Dermis microvascular lymphatic vessel endothelial cell (primary cell): ENCODE data around the gene ARHGAP8. TPM values are rescaled to one million over a fixed set of nuclear protein-coding genes. Genes with fewer than 3 reads are reported as not detected.

Experiments
- DNase-seq, 2 donors: peaks; one replicate each; pipeline versions ENCODE4 v3.0.0 to v3.0.0-alpha.2; 2010; ENCODE audit warnings: low read depth in 2 of 2
- total RNA-seq: library from RNA; depleted of rRNA; stranded (reverse); fragments of >200 nt; gene quantifications from 2 replicates; pipeline ENCODE4 v1.2.1, GENCODE V29; 2014

Gene ARHGAP8
- total RNA-seq, 1 donor from 2014 or later: not detected

DNA sequence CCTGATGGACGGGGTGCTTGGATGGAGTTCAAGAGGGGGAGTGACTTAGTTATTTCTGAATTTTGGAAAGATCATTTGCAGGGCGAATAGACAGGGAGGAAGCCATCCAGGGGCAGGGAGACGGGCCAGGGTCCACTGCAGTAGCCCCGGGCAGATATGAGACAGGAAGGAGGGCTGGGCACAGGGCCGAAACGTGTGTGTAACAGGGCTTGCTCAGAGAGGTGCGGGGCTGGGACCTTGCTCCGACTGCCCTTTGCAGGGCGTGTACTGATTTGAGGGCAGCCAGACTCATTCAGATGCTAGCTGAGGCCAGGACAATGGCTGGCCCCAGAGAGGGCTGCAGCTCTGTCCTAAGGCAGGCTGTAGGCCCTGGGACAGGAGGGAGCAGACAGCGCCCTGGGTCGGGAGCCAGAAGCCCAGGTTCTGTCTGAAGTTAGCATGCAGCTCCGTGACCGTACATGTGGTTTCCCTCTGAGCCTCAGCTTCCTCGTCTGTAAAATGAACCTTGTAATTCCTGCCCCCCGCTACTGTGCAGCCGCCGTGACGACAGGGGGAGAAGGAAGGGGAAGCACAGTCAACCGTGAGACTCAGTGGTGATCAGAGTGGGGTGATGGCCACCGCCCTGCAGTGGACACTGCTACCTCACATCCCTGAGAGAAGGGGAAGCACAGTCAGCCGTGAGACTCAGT is 154.0 kb downstream of the ARHGAP8 start:
- no peak for DNase-seq

DNA sequence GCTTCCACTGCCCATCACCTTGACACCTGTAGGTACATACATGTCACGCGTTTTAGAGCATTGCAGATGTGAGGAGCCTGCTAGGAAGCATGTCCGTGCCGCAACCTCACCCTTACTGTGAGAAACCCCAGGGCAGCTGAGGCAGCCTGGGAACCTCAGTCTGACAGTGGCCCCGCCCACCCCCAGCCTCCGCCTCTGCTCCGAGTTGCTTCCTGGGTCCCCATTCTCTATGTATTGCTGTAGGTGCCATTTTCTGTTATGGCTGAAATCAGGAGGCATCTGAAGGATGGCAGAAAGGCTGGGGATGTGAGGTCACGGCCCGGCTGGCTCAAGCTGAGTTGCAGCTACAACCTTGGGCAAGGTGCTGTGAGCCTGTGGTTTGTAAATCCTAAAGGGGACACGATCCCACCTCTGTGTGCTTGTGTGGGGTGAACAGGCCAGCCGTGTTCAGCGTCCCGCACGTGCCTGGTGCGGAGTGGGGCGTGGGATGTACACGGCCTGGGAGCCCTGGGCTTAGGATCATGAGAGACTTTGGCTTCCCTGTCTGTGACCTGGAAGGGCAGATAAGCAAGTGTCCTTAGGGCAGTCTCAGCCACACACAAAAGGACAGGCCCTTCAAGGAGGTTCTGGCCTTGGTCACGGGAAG is 154.7 kb downstream of the ARHGAP8 start:
- DNase-seq: no peak

DNA sequence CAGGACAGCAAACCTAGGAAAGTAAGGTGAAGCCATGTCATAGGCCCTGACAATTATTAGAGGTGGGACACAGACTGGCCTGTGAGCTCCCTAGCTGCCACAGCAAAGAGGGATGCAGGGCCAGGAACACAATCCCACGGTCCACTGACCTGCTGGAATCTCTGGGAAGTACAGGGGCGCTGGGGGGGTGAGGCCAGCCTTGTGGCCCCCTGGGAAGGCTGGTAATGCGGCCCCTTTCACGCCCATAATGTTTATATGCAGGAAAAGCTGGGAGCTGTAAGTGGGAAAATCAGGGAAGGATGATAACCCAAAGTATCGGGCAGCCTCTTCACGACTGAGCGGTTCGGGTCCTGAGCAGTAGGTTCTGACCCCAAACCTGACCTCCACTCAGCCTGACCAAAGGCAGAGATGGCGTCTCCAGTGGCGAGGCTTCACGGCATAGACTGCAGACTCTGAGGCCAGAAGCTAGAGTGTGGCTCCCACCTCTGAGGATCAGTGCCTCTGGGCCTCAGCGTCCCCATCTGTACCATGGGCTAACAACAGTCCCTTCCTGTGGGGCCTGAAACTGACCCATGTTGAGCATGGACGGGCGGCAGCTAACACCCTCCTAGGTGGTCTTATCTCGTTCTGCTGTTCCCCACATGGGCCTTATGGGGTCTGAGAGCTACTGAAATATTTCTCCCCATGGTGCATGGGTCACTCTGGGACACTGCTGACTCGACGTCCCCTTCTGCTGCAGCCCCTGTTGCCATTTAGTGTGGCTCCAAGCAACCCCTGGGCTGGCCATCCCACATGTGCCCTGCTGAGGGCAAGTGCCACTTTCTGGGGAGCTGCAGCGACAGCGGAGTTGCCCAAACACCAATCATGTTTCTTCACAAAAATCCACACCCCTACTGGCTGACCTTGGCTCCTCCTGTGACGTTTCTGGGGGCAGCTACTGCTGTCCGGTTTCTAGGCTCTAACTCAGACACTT is 155.7 kb downstream of the ARHGAP8 start:
- DNase-seq: no peak

DNA sequence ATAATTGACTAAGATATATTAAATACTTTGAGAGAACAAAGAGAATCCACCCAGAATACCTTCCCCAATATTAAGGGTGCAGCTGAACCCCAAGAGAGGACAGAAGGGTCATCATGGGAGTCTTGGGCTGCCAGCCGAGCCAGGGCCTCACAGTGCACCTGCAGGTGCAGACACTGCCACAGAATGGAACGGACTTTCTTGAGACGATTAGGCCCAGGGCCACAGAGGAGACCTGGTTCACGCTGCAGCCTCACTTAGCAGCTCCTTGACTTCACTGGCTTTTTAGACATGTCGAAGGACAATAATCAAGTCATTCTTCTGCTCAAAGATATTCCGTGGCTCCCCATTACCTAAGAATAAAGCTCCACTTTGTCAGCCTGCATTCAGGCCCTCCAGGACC is 156.9 kb downstream of the ARHGAP8 start:
- DNase-seq: no peak

Other genes starting within 250 kb of the ARHGAP8 start
- 6.8 and 13.5 TPM in 2 replicates for gene PRR5, start 50.4 kb upstream of the ARHGAP8 start, total RNA-seq